COR-L47 (cell line): ENCODE data around the gene IMPDH1.

Source experiments
- DNase-seq: peaks from one replicate; lab custom pipeline; 2025; lab: John Stamatoyannopoulos, UW

IMPDH1 gene

GRCh38 chr7:128434413-128435326 is 24.9 kb upstream of the IMPDH1 start:
- DNase-seq, result no peak

GRCh38 chr7:128431754-128432153 is 22.0 kb upstream of the IMPDH1 start:
- no peak for DNase-seq

GRCh38 chr7:128431221-128431620 is 21.4 kb upstream of the IMPDH1 start:
- DNase-seq, result no peak

- no peak for DNase-seq
These were observed 20.4 kb upstream of the IMPDH1 start for GRCh38 chr7:128430207-128430606.

GRCh38 chr7:128427289-128427891 is 17.6 kb upstream of the IMPDH1 start:
- peak; percentile 67 for DNase-seq

GRCh38 chr7:128425850-128426249 is 16.1 kb upstream of the IMPDH1 start:
- peak; percentile 4 for DNase-seq

GRCh38 chr7:128424686-128425275 is 15.0 kb upstream of the IMPDH1 start:
- no peak for DNase-seq

GRCh38 chr7:128422842-128423241 is 13.1 kb upstream of the IMPDH1 start:
- no peak for DNase-seq

- DNase-seq, result no peak
These were observed 12.3 kb upstream of the IMPDH1 start for GRCh38 chr7:128422037-128422436.

GRCh38 chr7:128421384-128421783 is 11.6 kb upstream of the IMPDH1 start:
- no peak for DNase-seq

- no peak for DNase-seq
These were observed 11.0 kb upstream of the IMPDH1 start for GRCh38 chr7:128420773-128421172.

GRCh38 chr7:128419257-128419656 is 9.5 kb upstream of the IMPDH1 start:
- DNase-seq, result no peak

- no peak for DNase-seq
These were observed 7.3 kb upstream of the IMPDH1 start for GRCh38 chr7:128417071-128417470.

- no peak for DNase-seq
These were observed 5.5 kb upstream of the IMPDH1 start for GRCh38 chr7:128415217-128415785.

- DNase-seq, result no peak
These were observed 620 bp upstream of the IMPDH1 start for GRCh38 chr7:128410451-128410753.

- no peak for DNase-seq
These were observed 830 bp downstream of the IMPDH1 start for GRCh38 chr7:128408709-128409595.

GRCh38 chr7:128407751-128408708 is 1.8 kb downstream of the IMPDH1 start:
- DNase-seq, result no peak

GRCh38 chr7:128407233-128407589 is 2.6 kb downstream of the IMPDH1 start:
- no peak for DNase-seq

- DNase-seq, result no peak
These were observed 3.2 kb downstream of the IMPDH1 start for GRCh38 chr7:128406314-128407232.
